DND-41 (cell line): ENCODE measurements around the gene RCBTB2.

Experiments
- ATAC-seq: fragments of 200-7000 bp; cut with Tn5 transposase; 3 replicates; pipeline ENCODE4 v1.9.1; 2021; ENCODE audit warnings: low read depth; ENCODE audit not compliant: insufficient read depth
- DNase-seq: peaks from one replicate; pipeline ENCODE4 v3.0.0-alpha.2; 2020
- H2AFZ ChIP-seq: 2 replicates; pipeline ENCODE4 v1.6.0; 2012; ENCODE audit warnings: low read depth, low read length
- H3K27ac ChIP-seq: 2 replicates; pipeline ENCODE4 v1.5.1; 2012; ENCODE audit warnings: low read length, inconsistent platforms
- H3K27me3 ChIP-seq: fragments of 200-600 bp; sonication (generic); 2 replicates; pipeline ENCODE4 v1.6.0; 2012; ENCODE audit warnings: low read length, mild to moderate bottlenecking, inconsistent platforms; ENCODE audit not compliant: insufficient read depth, poor library complexity
- H3K36me3 ChIP-seq: 2 replicates; pipeline ENCODE4 v1.5.1; 2012; ENCODE audit warnings: low read length, inconsistent platforms; ENCODE audit not compliant: insufficient read depth
- H3K4me1 ChIP-seq: 2 replicates; pipeline ENCODE4 v1.5.1; 2012; ENCODE audit warnings: mild to moderate bottlenecking, low read length; ENCODE audit not compliant: insufficient read depth
- H3K4me2 ChIP-seq: 2 replicates; pipeline ENCODE4 v1.6.0; 2012; ENCODE audit warnings: mild to moderate bottlenecking, moderate library complexity, low read length, inconsistent platforms; ENCODE audit not compliant: insufficient read depth
- H3K4me3 ChIP-seq, 2 experiments: fragments of 200-600 bp in 1 of 2; shearing (Covaris generic) in 1 of 2; 2 replicates each; pipeline ENCODE4 v1.5.1; 2012 to 2016; ENCODE audit warnings: inconsistent platforms in 2 of 2, low read length in 2 of 2, mild to moderate bottlenecking in 2 of 2, low read depth in 1 of 2, moderate library complexity in 1 of 2
- H3K79me2 ChIP-seq: 2 replicates; pipeline ENCODE4 v1.6.0; 2012; ENCODE audit warnings: low read length, inconsistent platforms; ENCODE audit not compliant: insufficient read depth
- H3K9ac ChIP-seq: 2 replicates; pipeline ENCODE4 v1.6.0; 2012; ENCODE audit warnings: low read depth, mild to moderate bottlenecking, inconsistent platforms, low read length, moderate library complexity
- H3K9me3 ChIP-seq: 2 replicates; pipeline ENCODE4 v1.5.1; 2012; ENCODE audit warnings: low read length, moderate library complexity, mild to moderate bottlenecking, inconsistent platforms; ENCODE audit not compliant: insufficient read depth, severe bottlenecking
- H4K20me1 ChIP-seq: 2 replicates; pipeline ENCODE4 v1.6.0; 2012; ENCODE audit warnings: low read length; ENCODE audit not compliant: insufficient read depth
- EZH2 ChIP-seq: IDR thresholded peaks from 3 replicates; pipeline ENCODE4 v1.6.1; 2012; ENCODE audit warnings: borderline replicate concordance, low read depth, mild to moderate bottlenecking, moderate library complexity, low read length, inconsistent platforms; ENCODE audit not compliant: severe bottlenecking
- TF ChIP-seq, protein P1 (sequence below): IDR thresholded peaks from 2 replicates; pipeline ENCODE4 v1.5.1; 2012; ENCODE audit warnings: borderline replicate concordance, low read length, moderate library complexity, mild to moderate bottlenecking; ENCODE audit not compliant: poor library complexity, severe bottlenecking; ENCODE audit errors: extremely low read depth

Gene RCBTB2

DNA sequence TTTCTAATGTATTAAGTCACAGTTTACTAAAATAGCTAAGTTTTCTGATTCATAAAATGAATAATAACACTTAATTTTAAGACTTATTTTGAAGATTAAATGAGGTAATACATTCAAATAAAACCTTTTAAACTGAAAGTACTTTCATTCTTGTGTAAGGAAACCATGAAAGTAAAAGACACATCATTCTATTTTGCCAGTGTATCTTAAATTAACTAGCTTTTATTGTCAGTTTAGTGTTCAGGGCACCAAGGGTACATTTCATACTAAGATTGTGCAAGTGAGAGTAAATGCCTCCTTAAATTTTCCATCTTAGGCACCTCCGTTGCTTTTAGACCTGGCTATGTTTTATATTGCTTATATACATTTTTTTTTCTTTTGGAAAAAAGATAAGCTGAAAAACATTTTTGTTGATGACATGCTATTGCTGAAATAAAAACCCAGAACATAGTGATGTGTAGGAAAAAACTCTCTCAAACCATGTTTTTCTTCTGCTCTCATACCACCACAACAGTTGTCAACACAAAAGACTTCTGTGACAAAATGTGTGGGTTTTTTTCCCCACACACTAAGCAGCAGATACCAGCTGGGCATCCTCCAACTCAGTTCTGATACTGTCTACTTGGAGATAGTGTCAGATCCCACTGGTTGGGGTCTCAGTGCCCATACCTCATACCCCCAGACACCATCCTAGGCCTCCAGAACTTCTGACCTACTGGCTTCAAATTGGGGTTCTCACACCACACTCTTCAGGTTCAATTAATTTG lies 89.3 kb downstream of the RCBTB2 start:
- DNase-seq = no peak
- no peak overlapping the region for H2AFZ ChIP-seq
- no peaks in the 10 kb centered on the region for H3K27me3 ChIP-seq
- H3K4me3 ChIP-seq = no peak overlapping the region
- no peaks in the 10 kb centered on the region for H4K20me1 ChIP-seq
- no peaks in the 10 kb centered on the region for H3K4me1 ChIP-seq
- peaks cover 19% of the 10 kb centered on the region for H3K79me2 ChIP-seq
- no peaks in the 10 kb centered on the region for H3K9me3 ChIP-seq
- ATAC-seq = peak; percentile 47; the same call in 2 of the 3 replicates
- no peak overlapping the region for H3K27ac ChIP-seq
- H3K4me2 ChIP-seq = no peak overlapping the region
- no peak overlapping the region for H3K9ac ChIP-seq
- TF ChIP-seq EZH2 = no peak
- TF ChIP-seq, protein P1, sequence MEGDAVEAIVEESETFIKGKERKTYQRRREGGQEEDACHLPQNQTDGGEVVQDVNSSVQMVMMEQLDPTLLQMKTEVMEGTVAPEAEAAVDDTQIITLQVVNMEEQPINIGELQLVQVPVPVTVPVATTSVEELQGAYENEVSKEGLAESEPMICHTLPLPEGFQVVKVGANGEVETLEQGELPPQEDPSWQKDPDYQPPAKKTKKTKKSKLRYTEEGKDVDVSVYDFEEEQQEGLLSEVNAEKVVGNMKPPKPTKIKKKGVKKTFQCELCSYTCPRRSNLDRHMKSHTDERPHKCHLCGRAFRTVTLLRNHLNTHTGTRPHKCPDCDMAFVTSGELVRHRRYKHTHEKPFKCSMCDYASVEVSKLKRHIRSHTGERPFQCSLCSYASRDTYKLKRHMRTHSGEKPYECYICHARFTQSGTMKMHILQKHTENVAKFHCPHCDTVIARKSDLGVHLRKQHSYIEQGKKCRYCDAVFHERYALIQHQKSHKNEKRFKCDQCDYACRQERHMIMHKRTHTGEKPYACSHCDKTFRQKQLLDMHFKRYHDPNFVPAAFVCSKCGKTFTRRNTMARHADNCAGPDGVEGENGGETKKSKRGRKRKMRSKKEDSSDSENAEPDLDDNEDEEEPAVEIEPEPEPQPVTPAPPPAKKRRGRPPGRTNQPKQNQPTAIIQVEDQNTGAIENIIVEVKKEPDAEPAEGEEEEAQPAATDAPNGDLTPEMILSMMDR = no peak
- H3K36me3 ChIP-seq = peaks cover 39% of the 10 kb centered on the region
